Stimulated activated CD4-positive, alpha-beta T cell treated with anti-CD3 and anti-CD28 coated beads, Interleukin-1b, Interleukin-23, amount 100 ng/mL, for 1 hour (primary cell): ENCODE measurements around the gene LRRC59.
"Not testable (repeated sequence)": the region's sequence is repeated elsewhere in the genome, so short reads cannot be mapped to it uniquely, and the experiment has no call there.

Experiments
- DNase-seq, 2 donors: peaks; one replicate each; pipeline ENCODE4 v3.0.0-alpha.2; 2020; ENCODE audit warnings: low read depth in 2 of 2

Gene LRRC59

GRCh38 chr17:50347117-50347893 is 50.0 kb downstream of the LRRC59 start:
- no peak for DNase-seq

- peak in 1 of 2 donors; percentile 28 for DNase-seq
These were observed 50.8 kb downstream of the LRRC59 start for GRCh38 chr17:50346313-50347116.

GRCh38 chr17:50345432-50346312 is 51.7 kb downstream of the LRRC59 start, which contains the start of gene XYLT2:
Gene XYLT2, plus strand, starts transcription at chr17:50346126. Its CDS starts 15 bp downstream, at chr17:50346141.
- DNase-seq = peak; percentile 88 to 89

- DNase-seq = no peak
These were observed 52.5 kb downstream of the LRRC59 start for GRCh38 chr17:50344731-50345365.

- DNase-seq = no peak
These were observed 57.9 kb downstream of the LRRC59 start for GRCh38 chr17:50339381-50339780.

- no peak for DNase-seq
These were observed 58.7 kb downstream of the LRRC59 start for GRCh38 chr17:50338645-50339044.

- no peak for DNase-seq
These were observed 59.4 kb downstream of the LRRC59 start for GRCh38 chr17:50337956-50338355.

GRCh38 chr17:50333291-50334057 is 63.8 kb downstream of the LRRC59 start:
- DNase-seq = not testable (repeated sequence)

GRCh38 chr17:50332196-50332595 is 65.1 kb downstream of the LRRC59 start:
- no peak for DNase-seq
